Measurements from ENCODE around the gene MOB3A. TPM values are rescaled to one million over a fixed set of nuclear protein-coding genes. Genes with fewer than 3 reads are reported as not detected.
A peak's percentile ranks its signal among the peaks of the same experiment; 100 is the strongest.

Gene MOB3A
- total RNA-seq, 4 donors from 2014 or later: 16.0 to 30.8 (median 22.2) TPM

DNA sequence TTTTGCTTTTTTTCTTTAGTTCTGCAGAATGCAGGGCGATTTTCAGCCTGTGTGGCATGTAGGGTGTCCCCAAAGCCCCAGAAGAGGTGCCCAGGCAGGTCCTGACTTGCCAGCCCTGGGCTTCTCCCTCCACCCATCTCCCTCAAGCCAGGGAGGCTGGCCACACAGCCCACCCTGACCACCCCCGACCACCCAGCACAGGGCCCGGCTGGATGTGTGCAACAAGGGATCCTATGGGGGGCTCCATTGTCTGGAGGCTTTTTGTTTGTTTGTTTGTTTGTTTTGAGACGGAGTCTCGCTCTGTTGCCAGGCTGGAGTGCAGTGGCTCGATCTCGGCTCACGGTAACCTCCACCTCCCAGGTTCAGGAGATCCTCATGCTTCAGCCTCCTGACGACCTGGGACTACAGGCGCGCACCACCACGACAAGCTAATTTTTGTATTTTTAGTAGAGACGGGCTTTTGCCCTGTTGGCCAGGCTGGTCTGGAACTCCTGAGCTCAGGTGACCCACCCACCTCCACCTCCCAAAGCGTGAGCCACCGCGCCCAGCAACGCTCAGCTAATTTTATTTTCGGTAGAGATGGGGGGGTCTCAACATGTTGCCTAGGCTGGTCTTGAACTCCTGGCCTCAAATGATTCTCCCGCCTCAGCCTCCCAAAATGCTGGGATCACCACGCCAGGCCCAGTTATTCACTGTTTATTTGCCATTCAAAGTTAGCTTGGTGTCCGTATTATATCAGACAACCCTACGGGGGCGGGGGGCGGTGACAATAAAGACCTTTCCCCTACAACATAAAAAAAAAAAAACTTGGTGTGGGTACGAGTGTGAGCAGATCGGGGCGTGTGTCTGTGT is 37.3 kb downstream of the MOB3A start:
- DNase-seq (no peak), ATAC-seq (no peak)
- H3K4me3 ChIP-seq: peak overlapping the region in 2 of 4 donors; percentile 42 to 69
- peaks cover 50 to 70% of the 10 kb centered on the region in 2 donors for H3K4me1 ChIP-seq
- TF ChIP-seq CTCF (IDR thresholded peaks at IDR 0.05 in 4 of 5, conservative IDR thresholded peaks at IDR 0.05 in 1 of 5) (no peak), POLR2A (IDR thresholded peaks at IDR 0.05) (no peak)
- no peaks in the 10 kb centered on the region for H3K27me3 ChIP-seq
- no peaks in the 10 kb centered on the region for H3K9me3 ChIP-seq
- no peaks in the 10 kb centered on the region for H3K36me3 ChIP-seq
- intact Hi-C loops (cut with DNase I; ENCODE audit: low total_unique reads) (loop anchor here (1.0 kb wide), 1 partner anchor 7 kb away; the partner anchor contains the start of gene MKNK2), in situ Hi-C loops (cut with MboI; ENCODE audit: low sequenced_read_pairs in 4 of 4) (no loop called here)
- peak overlapping the region; percentile 95 to 100 (median 98) for H3K27ac ChIP-seq

DNA sequence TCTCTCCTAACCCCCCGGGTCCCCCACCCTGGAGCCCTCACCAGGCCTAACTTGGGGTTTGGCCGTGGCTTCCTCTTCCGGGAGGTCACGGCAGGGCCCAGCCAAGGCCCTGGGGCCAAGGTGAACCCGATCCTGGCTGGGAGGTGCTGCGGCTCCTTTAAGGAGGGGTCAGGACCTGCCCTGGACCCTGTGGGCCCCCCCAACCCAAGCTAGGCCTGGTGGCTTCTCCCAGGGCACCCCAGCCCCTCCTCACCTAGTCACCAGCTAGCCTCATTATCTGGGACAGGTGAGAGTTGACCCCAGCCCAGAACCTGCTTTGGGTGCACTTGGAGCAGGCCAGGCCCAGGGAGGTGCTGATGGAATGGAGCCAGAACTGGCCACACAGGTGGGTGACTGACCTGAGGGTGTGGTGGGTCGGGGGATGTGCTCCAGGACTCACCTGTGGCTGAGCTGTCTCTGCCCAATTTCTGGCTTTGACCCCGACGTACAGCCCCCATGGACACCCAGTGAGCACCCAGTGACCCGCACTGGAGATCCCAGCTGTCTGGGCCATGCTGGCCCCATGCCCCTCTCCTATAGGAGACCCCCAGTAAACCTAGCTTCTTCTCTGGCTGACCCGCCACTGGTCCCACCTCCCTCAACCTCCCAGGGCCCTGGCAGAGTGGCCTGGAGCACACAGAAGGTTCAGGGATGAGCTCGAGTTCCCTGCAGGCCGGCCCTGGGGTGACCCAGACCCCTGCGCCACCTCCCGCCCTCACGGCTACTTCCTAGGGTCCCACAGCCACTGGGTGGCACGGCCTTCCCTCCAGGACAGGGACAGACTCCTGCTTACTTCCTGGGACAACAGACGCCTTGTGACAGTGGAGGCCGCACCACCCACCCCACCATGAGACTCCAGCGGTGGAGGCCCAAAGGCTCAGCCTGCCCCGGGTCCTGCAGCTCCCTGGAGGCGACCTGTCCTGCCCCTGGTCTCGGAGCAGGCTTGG is 38.3 kb downstream of the MOB3A start:
- ATAC-seq: no peak
- in situ Hi-C loops (cut with MboI; ENCODE audit: low sequenced_read_pairs in 4 of 4) (no loop called here), intact Hi-C loops (cut with DNase I; ENCODE audit: low total_unique reads) (no loop called here)
- H3K27me3 ChIP-seq: no peaks in the 10 kb centered on the region
- H3K27ac ChIP-seq: peak overlapping the region; percentile 95 to 100 (median 98)
- no peak overlapping the region for H3K4me3 ChIP-seq
- TF ChIP-seq POLR2A (IDR thresholded peaks at IDR 0.05) (no peak), CTCF (IDR thresholded peaks at IDR 0.05 in 4 of 5, conservative IDR thresholded peaks at IDR 0.05 in 1 of 5) (no peak)
- no peaks in the 10 kb centered on the region for H3K36me3 ChIP-seq
- H3K9me3 ChIP-seq: no peaks in the 10 kb centered on the region
- H3K4me1 ChIP-seq: peaks cover 42 to 65% of the 10 kb centered on the region in 2 donors
- DNase-seq: peak in 1 of 2 donors; percentile 32

- intact Hi-C loops (cut with DNase I; ENCODE audit: low total_unique reads): no loop called here
- Histone ChIP-seq H3K36me3 (no peaks in the 10 kb centered on the region), H3K9me3 (no peaks in the 10 kb centered on the region), H3K4me1 (peaks cover 48 to 64% of the 10 kb centered on the region in 2 donors), H3K4me3 (no peak overlapping the region), H3K27me3 (no peaks in the 10 kb centered on the region), H3K27ac (peak overlapping the region; percentile 95 to 100 (median 98))
- in situ Hi-C loops (cut with MboI; ENCODE audit: low sequenced_read_pairs in 4 of 4): no loop called here
- TF ChIP-seq POLR2A (IDR thresholded peaks at IDR 0.05) (no peak), CTCF (IDR thresholded peaks at IDR 0.05 in 4 of 5, conservative IDR thresholded peaks at IDR 0.05 in 1 of 5) (no peak)
- DNase-seq (peak in 1 of 2 donors; percentile 19), ATAC-seq (no peak)
Observed at GRCh38 chr19:2056837-2057192, 39.3 kb downstream of the MOB3A start.

DNA sequence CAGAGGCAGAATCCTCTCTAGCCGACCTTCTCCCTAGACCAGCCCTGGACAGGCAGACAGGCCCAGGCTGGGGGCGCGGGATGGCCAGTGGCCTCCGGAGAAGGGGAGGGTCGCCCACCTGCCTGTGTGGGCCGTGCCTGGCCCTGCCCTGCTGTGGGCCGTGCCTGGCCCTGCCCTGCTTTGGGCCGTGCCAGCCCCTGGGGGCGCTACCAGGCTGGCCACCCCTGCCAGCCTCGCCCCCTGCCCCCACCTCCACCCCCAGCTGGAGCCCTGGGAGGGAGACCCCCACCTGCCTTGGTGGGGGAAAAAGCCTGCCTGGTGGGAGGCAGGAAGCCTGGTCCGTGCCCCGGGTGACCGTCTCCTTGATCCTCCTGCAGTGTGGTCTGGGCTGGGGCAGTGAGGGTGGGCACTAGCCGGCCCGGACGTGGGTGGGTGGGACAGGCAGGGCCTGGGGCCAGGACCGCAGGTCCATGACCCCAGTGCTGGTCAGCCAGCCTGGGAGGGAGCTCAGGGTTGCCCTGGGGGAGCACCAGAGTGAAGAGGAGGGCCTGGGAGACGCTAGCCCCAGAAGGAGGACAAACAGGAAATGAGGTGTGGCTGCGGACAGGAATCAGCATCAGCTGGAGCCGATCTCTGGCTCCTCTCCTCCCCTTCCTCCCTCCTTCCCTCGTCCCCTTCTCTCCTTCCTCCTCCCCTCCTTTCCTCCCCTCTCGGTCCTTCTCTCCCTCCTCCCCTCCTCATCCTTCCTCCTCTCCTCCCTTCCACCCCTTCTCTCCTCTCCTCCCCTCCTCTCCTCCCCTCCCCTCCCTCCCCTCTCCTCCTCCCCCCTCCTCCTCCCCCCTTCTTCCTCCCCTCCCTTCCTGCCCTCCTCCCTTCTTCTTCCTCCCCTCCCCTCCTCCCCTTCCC is 39.9 kb downstream of the MOB3A start:
- Histone ChIP-seq H3K4me1 (peaks cover 52 to 68% of the 10 kb centered on the region in 2 donors), H3K4me3 (peak overlapping the region; percentile 28 to 48 (median 46)), H3K27ac (peak overlapping the region; percentile 95 to 100 (median 98)), H3K9me3 (no peaks in the 10 kb centered on the region), H3K36me3 (no peaks in the 10 kb centered on the region), H3K27me3 (no peaks in the 10 kb centered on the region)
- TF ChIP-seq CTCF (IDR thresholded peaks at IDR 0.05 in 4 of 5, conservative IDR thresholded peaks at IDR 0.05 in 1 of 5) (no peak), POLR2A (IDR thresholded peaks at IDR 0.05) (peak; percentile 30 to 33)
- ATAC-seq (no peak), DNase-seq (peak; percentile 53 to 60)
- in situ Hi-C loops (cut with MboI; ENCODE audit: low sequenced_read_pairs in 4 of 4) (no loop called here), intact Hi-C loops (cut with DNase I; ENCODE audit: low total_unique reads) (no loop called here)
